Mesodermal cell (in vitro differentiated cells): ENCODE measurements around the gene MTCP1. TPM values are rescaled to one million over a fixed set of nuclear protein-coding genes. Genes with fewer than 3 reads are reported as not detected.
A peak's percentile ranks its signal among the peaks of the same experiment; 100 is the strongest.

Experiments used
- H3K27ac ChIP-seq: 2 replicates; pipeline ENCODE4 v1.7.0; 2013; ENCODE audit warnings: mild to moderate bottlenecking, low read depth, low read length, moderate library complexity; ENCODE audit not compliant: severe bottlenecking
- H3K36me3 ChIP-seq: 2 replicates; pipeline ENCODE4 v1.7.1; 2013; ENCODE audit warnings: mild to moderate bottlenecking, low read length, moderate library complexity; ENCODE audit not compliant: control insufficient read depth, insufficient read depth
- H3K4me1 ChIP-seq: one replicate; pipeline ENCODE4 v1.7.1; 2013; ENCODE audit warnings: mild to moderate bottlenecking, low read length; ENCODE audit not compliant: insufficient read depth, control insufficient read depth, poor library complexity, severe bottlenecking
- H3K4me3 ChIP-seq: 2 replicates; pipeline ENCODE4 v1.7.0; 2013; ENCODE audit warnings: low read length, control low read depth, mild to moderate bottlenecking; ENCODE audit not compliant: insufficient read depth, poor library complexity, severe bottlenecking; ENCODE audit errors: extremely low read depth
- H3K9me3 ChIP-seq: 2 replicates; pipeline ENCODE4 v1.7.1; 2013; ENCODE audit warnings: mild to moderate bottlenecking, low read length, moderate library complexity; ENCODE audit not compliant: control insufficient read depth
- WGBS, 2 experiments: methylation state at CpG; one replicate each; pipeline ENCODE4 v1.1.5; 2013; ENCODE audit warnings: missing lambda C conversion rate in 2 of 2; ENCODE audit not compliant: insufficient coverage in 2 of 2; 5-methylcytosine and 5-hydroxymethylcytosine counted together
- polyA plus RNA-seq, 2 experiments: library from polyadenylated mRNA; stranded (reverse); fragments of 50-300 nt; gene quantifications; one replicate each; pipeline ENCODE4 v1.2.3, GENCODE V29; 2013

Gene MTCP1
- 9.3 TPM for polyA plus RNA-seq (2013, experiment 1 of 2)
- polyA plus RNA-seq (2013, experiment 2 of 2) = 19.8 TPM

- H3K4me1 ChIP-seq = peaks cover 6% of the 10 kb centered on the region
- peaks cover 15% of the 10 kb centered on the region for H3K36me3 ChIP-seq
- no peaks in the 10 kb centered on the region for H3K9me3 ChIP-seq
- peak within 1 kb of the TSS; percentile 62 for H3K4me3 ChIP-seq
- H3K27ac ChIP-seq = peak within 1 kb of the TSS; percentile 29
- WGBS, 2 experiments = 0% methylated on average over 5 to 7 of the region's 81 CpGs
These were observed at the start of gene MTCP1, which contains the start of the genes BRCC3 and CMC4 for GRCh38 chrX:155070975-155071693. Gene MTCP1, minus strand, starts transcription at chrX:155071136. Its CDS starts 5,126 bp downstream, at chrX:155066010. Gene BRCC3, plus strand, starts transcription at chrX:155071508. Its CDS starts 20 bp downstream, at chrX:155071528. Gene CMC4, minus strand, starts transcription at chrX:155071136. Its CDS starts 7,113 bp downstream, at chrX:155064023.

- 100% methylated on average over 1 of the region's 1 CpG; no CpG with 5 or more reads in 1 of the 2 experiments for whole genome bisulfite sequencing, 2 experiments
- Histone ChIP-seq H3K4me3 (no peak overlapping the region), H3K9me3 (no peaks in the 10 kb centered on the region), H3K27ac (no peak overlapping the region), H3K4me1 (no peaks in the 10 kb centered on the region), H3K36me3 (peaks cover 18% of the 10 kb centered on the region)
These were observed 44.4 kb upstream of the MTCP1 start for GRCh38 chrX:155115174-155115819.

- Histone ChIP-seq H3K9me3 (no peaks in the 10 kb centered on the region), H3K4me3 (no peak overlapping the region), H3K36me3 (peaks cover 18% of the 10 kb centered on the region), H3K4me1 (no peaks in the 10 kb centered on the region), H3K27ac (no peak overlapping the region)
- no CpG with 5 or more reads among the region's 4 CpGs for WGBS, 2 experiments
These were observed 42.2 kb upstream of the MTCP1 start for GRCh38 chrX:155113097-155113496.

GRCh38 chrX:155112171-155112570 is 41.2 kb upstream of the MTCP1 start:
- Histone ChIP-seq H3K27ac (no peak overlapping the region), H3K36me3 (peaks cover 15% of the 10 kb centered on the region), H3K4me1 (no peaks in the 10 kb centered on the region), H3K9me3 (no peaks in the 10 kb centered on the region), H3K4me3 (no peak overlapping the region)
- no CpG with 5 or more reads among the region's 3 CpGs for WGBS, 2 experiments

GRCh38 chrX:155108427-155108826 is 37.5 kb upstream of the MTCP1 start:
- no peaks in the 10 kb centered on the region for H3K4me1 ChIP-seq
- peaks cover 6% of the 10 kb centered on the region for H3K36me3 ChIP-seq
- no peak overlapping the region for H3K27ac ChIP-seq
- no peaks in the 10 kb centered on the region for H3K9me3 ChIP-seq
- H3K4me3 ChIP-seq = no peak overlapping the region

- H3K4me1 ChIP-seq = no peaks in the 10 kb centered on the region
- no peaks in the 10 kb centered on the region for H3K9me3 ChIP-seq
- no CpG with 5 or more reads among the region's 2 CpGs for WGBS, 2 experiments
These were observed 35.0 kb upstream of the MTCP1 start for GRCh38 chrX:155105919-155106318.

GRCh38 chrX:155094468-155095061 is 23.6 kb upstream of the MTCP1 start:
- WGBS, 2 experiments = no CpG with 5 or more reads among the region's 4 CpGs
- Histone ChIP-seq H3K4me3 (no peak overlapping the region), H3K9me3 (no peaks in the 10 kb centered on the region), H3K27ac (no peak overlapping the region), H3K36me3 (peaks cover 22% of the 10 kb centered on the region), H3K4me1 (no peaks in the 10 kb centered on the region)

More at GRCh38 chrX:155105919-155106318, 35.0 kb upstream of the MTCP1 start:
- Histone ChIP-seq H3K27ac (no peak overlapping the region), H3K36me3 (peaks cover 3% of the 10 kb centered on the region), H3K4me3 (no peak overlapping the region)

- 92 to 98% methylated on average over 12 to 15 of the region's 26 CpGs for WGBS, 2 experiments
- Histone ChIP-seq H3K27ac (no peak overlapping the region), H3K4me3 (no peak overlapping the region), H3K4me1 (no peaks in the 10 kb centered on the region), H3K36me3 (peaks cover 26% of the 10 kb centered on the region), H3K9me3 (no peaks in the 10 kb centered on the region)
These were observed 16.2 kb upstream of the MTCP1 start for GRCh38 chrX:155086961-155087735.

- Histone ChIP-seq H3K9me3 (no peaks in the 10 kb centered on the region), H3K4me3 (no peak overlapping the region), H3K4me1 (no peaks in the 10 kb centered on the region), H3K27ac (no peak overlapping the region), H3K36me3 (peaks cover 26% of the 10 kb centered on the region)
- WGBS, 2 experiments = 33 to 73% methylated on average over 1 to 10 of the region's 24 CpGs
These were observed 15.4 kb upstream of the MTCP1 start for GRCh38 chrX:155086202-155086840.
